H1 (cell line): ENCODE measurements around the gene GAB3. TPM values are rescaled to one million over a fixed set of nuclear protein-coding genes. Genes with fewer than 3 reads are reported as not detected.

Source experiments
- CHD7 ChIP-seq: fragments of 300-600 bp; sonication (generic); IDR thresholded peaks from 2 replicates; pipeline ENCODE4 v1.7.1; 2012; ENCODE audit warnings: low read length, moderate library complexity, mild to moderate bottlenecking, inconsistent platforms; ENCODE audit not compliant: insufficient replicate concordance
- CREB1 ChIP-seq: IDR thresholded peaks from 2 replicates; pipeline ENCODE4 v1.6.1; 2012; ENCODE audit warnings: inconsistent platforms
- EGR1 ChIP-seq: IDR thresholded peaks from 2 replicates; pipeline ENCODE4 v1.6.1; 2011; ENCODE audit warnings: low read depth, low read length, borderline replicate concordance
- FOSL1 ChIP-seq: IDR thresholded peaks from 2 replicates; pipeline ENCODE4 v1.6.1; 2011; ENCODE audit warnings: mild to moderate bottlenecking, low read depth, low read length, moderate library complexity; ENCODE audit not compliant: insufficient read depth
- JUN ChIP-seq: IDR thresholded peaks from 2 replicates; pipeline ENCODE4 v1.6.1; 2011; ENCODE audit warnings: low read depth, mild to moderate bottlenecking, improper control_type of control experiment, low read length
- SP2 ChIP-seq: IDR thresholded peaks from 2 replicates; pipeline ENCODE4 v1.6.1; 2012; ENCODE audit warnings: mild to moderate bottlenecking, low read length, inconsistent platforms
- SP4 ChIP-seq: IDR thresholded peaks from 2 replicates; pipeline ENCODE4 v1.6.1; 2012; ENCODE audit warnings: low read length, inconsistent platforms
- polyA plus RNA-seq, 7 experiments: library from polyadenylated mRNA; depleted of rRNA in 3 of 7; stranded (reverse) in 5 of 7; unstranded in 2 of 7; fragments of >200 nt in 5 of 7; fragments of 200-250 nt in 2 of 7; gene quantifications; 1 replicate in 5 of 7; 2 replicates in 1 of 7; 4 replicates in 1 of 7; pipeline versions ENCODE4 v1.2.1 to v1.2.3, GENCODE V29; 2011 to 2013; ENCODE audit warnings: missing spikeins in 2 of 7, mixed read lengths in 2 of 7
- total RNA-seq: library from RNA; stranded (reverse); fragmentation: NEBNext Ultra II Directional; extraction: Animal tissue kit (Norgen Biotek cat#: 25700); gene quantifications from 2 replicates; pipeline ENCODE4 v1.2.1, GENCODE V29; 2021
- TF ChIP-seq, protein P1 (sequence below): IDR thresholded peaks from 2 replicates; pipeline ENCODE4 v1.6.1; 2011; ENCODE audit warnings: low read depth, mild to moderate bottlenecking, low read length; ENCODE audit not compliant: insufficient read depth

The GAB3 gene
- total and polyA plus RNA-seq, 2 of the 8 experiments (the other 6 are each of a cell fraction or from before 2014, with no cell fraction given) = 0.48 to 1.2 TPM

DNA sequence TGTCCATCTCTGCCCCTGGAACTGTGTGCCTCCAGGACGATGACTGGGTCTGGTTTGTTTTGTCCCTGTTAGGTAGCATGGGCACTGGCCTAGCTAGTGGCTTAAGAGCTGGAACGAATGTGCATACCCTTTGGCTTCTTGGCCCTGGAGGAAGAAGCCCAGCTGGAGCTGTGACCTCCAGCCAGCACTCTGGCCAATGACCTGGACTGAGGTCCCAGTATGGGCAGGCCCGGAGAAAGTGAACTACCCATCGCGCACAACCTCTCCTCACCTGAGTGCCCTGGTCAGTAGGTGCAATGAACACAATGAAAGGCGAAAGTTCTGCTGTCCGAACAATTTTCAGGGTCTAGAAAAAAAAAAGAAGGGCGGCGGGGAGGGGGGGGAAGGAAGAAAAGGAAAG, 30.1 kb upstream of the GAB3 start (continued):
- TF ChIP-seq CHD7 (no peak), SP4 (no peak), EGR1 (no peak), JUN (no peak), FOSL1 (no peak), SP2 (no peak), CREB1 (no peak)
- TF ChIP-seq, protein P1, sequence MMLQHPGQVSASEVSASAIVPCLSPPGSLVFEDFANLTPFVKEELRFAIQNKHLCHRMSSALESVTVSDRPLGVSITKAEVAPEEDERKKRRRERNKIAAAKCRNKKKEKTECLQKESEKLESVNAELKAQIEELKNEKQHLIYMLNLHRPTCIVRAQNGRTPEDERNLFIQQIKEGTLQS = no peak
